Right cardiac atrium (tissue), 5 donors: ENCODE data around the gene CRYM. TPM values are rescaled to one million over a fixed set of nuclear protein-coding genes. Genes with fewer than 3 reads are reported as not detected.

ENCODE experiments used
- ATAC-seq, 2 donors: fragments of 200-7000 bp; cut with Tn5 transposase; one replicate each; pipeline versions ENCODE4 v1.8.0 to v1.9.1; 2020; ENCODE audit warnings: moderate library complexity in 2 of 2, mild to moderate bottlenecking in 1 of 2
- DNase-seq, 3 donors: peaks; one replicate each; pipeline ENCODE4 v3.0.0-alpha.2; 2020
- H3K27ac ChIP-seq: one replicate; pipeline ENCODE4 v1.5.1; 2013; ENCODE audit warnings: mild to moderate bottlenecking, low read length, control low read depth, moderate library complexity
- H3K27me3 ChIP-seq: one replicate; pipeline ENCODE4 v1.6.1; 2013; ENCODE audit not compliant: control insufficient read depth, insufficient read depth
- H3K4me1 ChIP-seq: one replicate; pipeline ENCODE4 v1.6.1; 2013; ENCODE audit warnings: low read length; ENCODE audit not compliant: control insufficient read depth, insufficient read depth
- H3K4me3 ChIP-seq: one replicate; pipeline ENCODE4 v1.5.1; 2013; ENCODE audit warnings: low read length, control low read depth
- H3K9me3 ChIP-seq: one replicate; pipeline ENCODE4 v1.6.1; 2013; ENCODE audit warnings: low read length; ENCODE audit not compliant: control insufficient read depth
- WGBS: extraction: QIAGEN DNeasy Blood & Tissue Kit; methylation state at CpG from one replicate; pipeline ENCODE4 v1.1.7; 2013; 5-methylcytosine and 5-hydroxymethylcytosine counted together
- intact Hi-C, 4 donors: fragments of 100-400 bp; cut with DNase I; formaldehyde crosslinking; loops; one replicate each; pipeline versions ENCODE4 v1.11.0 to v1.14.0; 2022 to 2023
- polyA plus RNA-seq: library from polyadenylated mRNA; stranded (reverse); fragments of 200-250 nt; gene quantifications from one replicate; pipeline ENCODE4 v1.2.3, GENCODE V29; 2013
- total RNA-seq, 4 donors: library from RNA; stranded (reverse); fragmentation: NEBNext Ultra II Directional; extraction: Animal tissue kit (Norgen Biotek cat#: 25700); gene quantifications; one replicate each; pipeline ENCODE4 v1.2.1, GENCODE V29; 2021
- donor health status: healthy with polysubstance abuse.
- donor health status: DM: no; HTN: yes; CAD: no.
- donor health status: DM: no; HTN: no; CAD: no.
- donor health status: DM: no; HTN: yes; CAD: no; lungs with severe emphysema.
- donor health status: DM: yes; HTN: yes; CAD: no.

Gene CRYM
- total and polyA plus RNA-seq, 5 donors: 108 to 143 (median 113) TPM

GRCh38 chr16:21224800-21225199, 53.3 kb downstream of the CRYM start:
- Histone ChIP-seq H3K9me3 (no peaks in the 10 kb centered on the region), H3K27me3 (no peaks in the 10 kb centered on the region), H3K4me3 (no peak overlapping the region), H3K27ac (no peak overlapping the region), H3K4me1 (no peaks in the 10 kb centered on the region)
- ATAC-seq: no peak
- intact Hi-C loops: no loop called here
- 74% methylated on average over 2 of the region's 2 CpGs for WGBS
- no peak for DNase-seq

GRCh38 chr16:21223787-21224186, 54.3 kb downstream of the CRYM start:
- no peak overlapping the region for H3K27ac ChIP-seq
- H3K4me3 ChIP-seq: no peak overlapping the region
- ATAC-seq: no peak
- no peaks in the 10 kb centered on the region for H3K4me1 ChIP-seq
- intact Hi-C loops: no loop called here
- H3K27me3 ChIP-seq: peaks cover 2% of the 10 kb centered on the region
- 71% methylated on average over 9 of the region's 9 CpGs for WGBS
- H3K9me3 ChIP-seq: no peaks in the 10 kb centered on the region
- no peak for DNase-seq

GRCh38 chr16:21222495-21223337, 55.4 kb downstream of the CRYM start:
- Histone ChIP-seq H3K9me3 (no peaks in the 10 kb centered on the region), H3K4me3 (no peak overlapping the region), H3K27me3 (peaks cover 2% of the 10 kb centered on the region), H3K27ac (no peak overlapping the region), H3K4me1 (no peaks in the 10 kb centered on the region)
- intact Hi-C loops: no loop called here
- WGBS: 68% methylated on average over 4 of the region's 4 CpGs
- no peak for DNase-seq
- no peak for ATAC-seq

GRCh38 chr16:21219551-21219950, 58.5 kb downstream of the CRYM start:
- Histone ChIP-seq H3K4me1 (no peaks in the 10 kb centered on the region), H3K27ac (no peak overlapping the region), H3K4me3 (no peak overlapping the region), H3K27me3 (peaks cover 2% of the 10 kb centered on the region), H3K9me3 (no peaks in the 10 kb centered on the region)
- DNase-seq (no peak), ATAC-seq (no peak)
- 97% methylated on average over 2 of the region's 2 CpGs for WGBS
- intact Hi-C loops: no loop called here

GRCh38 chr16:21218153-21218552, 59.9 kb downstream of the CRYM start:
- Histone ChIP-seq H3K4me1 (no peaks in the 10 kb centered on the region), H3K9me3 (no peaks in the 10 kb centered on the region), H3K4me3 (no peak overlapping the region), H3K27ac (no peak overlapping the region), H3K27me3 (peaks cover 2% of the 10 kb centered on the region)
- intact Hi-C loops: no loop called here
- ATAC-seq (no peak), DNase-seq (no peak)
- 52% methylated on average over 7 of the region's 7 CpGs for WGBS

GRCh38 chr16:21217121-21217520, 61.0 kb downstream of the CRYM start:
- no peak for DNase-seq
- intact Hi-C loops: no loop called here
- no peak for ATAC-seq
- no peak overlapping the region for H3K27ac ChIP-seq
- no peaks in the 10 kb centered on the region for H3K4me1 ChIP-seq
- WGBS: 69% methylated on average over 2 of the region's 2 CpGs
- no peaks in the 10 kb centered on the region for H3K9me3 ChIP-seq
- peaks cover 2% of the 10 kb centered on the region for H3K27me3 ChIP-seq
- no peak overlapping the region for H3K4me3 ChIP-seq

GRCh38 chr16:21214086-21214485, 64.0 kb downstream of the CRYM start:
- 70% methylated on average over 4 of the region's 4 CpGs for WGBS
- intact Hi-C loops: no loop called here
- no peak overlapping the region for H3K27ac ChIP-seq

GRCh38 chr16:21211486-21211885, 66.6 kb downstream of the CRYM start, which contains the start of gene ZP2:
TSS of gene ZP2 (minus strand) at chr16:21211574. CDS start at chr16:21211547, 27 bp downstream.
- Histone ChIP-seq H3K4me3 (no peak within 1 kb of the TSS), H3K27me3 (no peaks in the 10 kb centered on the region), H3K9me3 (no peaks in the 10 kb centered on the region), H3K27ac (no peak within 1 kb of the TSS), H3K4me1 (no peaks in the 10 kb centered on the region)
- intact Hi-C loops: no loop called here
- DNase-seq (no peak), ATAC-seq (no peak)
- WGBS: 64% methylated on average over 5 of the region's 5 CpGs

More at GRCh38 chr16:21214086-21214485, 64.0 kb downstream of the CRYM start:
- DNase-seq (no peak), ATAC-seq (no peak)
- H3K4me1 ChIP-seq: no peaks in the 10 kb centered on the region
- no peaks in the 10 kb centered on the region for H3K9me3 ChIP-seq
- no peak overlapping the region for H3K4me3 ChIP-seq
- H3K27me3 ChIP-seq: no peaks in the 10 kb centered on the region

Other genes starting within 250 kb of the CRYM start
- under 1 TPM; 0.12 to 0.68 (median 0.32) TPM for gene DNAH3, start 127.4 kb downstream of the CRYM start, total RNA-seq
- gene DNAH3, start 127.4 kb downstream of the CRYM start, polyA plus RNA-seq: 0.09 TPM
- 100 to 1,000 TPM in 1 of 4 donors, 10 to 100 TPM in 3; 71.8 to 116 (median 79.7) TPM for gene LDAF1, start 119.6 kb downstream of the CRYM start, total RNA-seq
- gene LDAF1, start 119.6 kb downstream of the CRYM start, polyA plus RNA-seq: 40.5 TPM
- not detected for gene ZP2, start 66.7 kb downstream of the CRYM start, total RNA-seq
- gene ZP2, start 66.7 kb downstream of the CRYM start, polyA plus RNA-seq: not detected
- not detected for gene ANKS4B, start 44.6 kb downstream of the CRYM start, total RNA-seq
- not detected for gene ANKS4B, start 44.6 kb downstream of the CRYM start, polyA plus RNA-seq